NCI-H510A treated with DMSO at 0.1 percent for 48 hours (cell line): ENCODE results near the gene PDE2A.

Source experiments
- DNase-seq: peaks from one replicate; lab custom pipeline; 2025; lab: John Stamatoyannopoulos, UW

Gene PDE2A

DNA sequence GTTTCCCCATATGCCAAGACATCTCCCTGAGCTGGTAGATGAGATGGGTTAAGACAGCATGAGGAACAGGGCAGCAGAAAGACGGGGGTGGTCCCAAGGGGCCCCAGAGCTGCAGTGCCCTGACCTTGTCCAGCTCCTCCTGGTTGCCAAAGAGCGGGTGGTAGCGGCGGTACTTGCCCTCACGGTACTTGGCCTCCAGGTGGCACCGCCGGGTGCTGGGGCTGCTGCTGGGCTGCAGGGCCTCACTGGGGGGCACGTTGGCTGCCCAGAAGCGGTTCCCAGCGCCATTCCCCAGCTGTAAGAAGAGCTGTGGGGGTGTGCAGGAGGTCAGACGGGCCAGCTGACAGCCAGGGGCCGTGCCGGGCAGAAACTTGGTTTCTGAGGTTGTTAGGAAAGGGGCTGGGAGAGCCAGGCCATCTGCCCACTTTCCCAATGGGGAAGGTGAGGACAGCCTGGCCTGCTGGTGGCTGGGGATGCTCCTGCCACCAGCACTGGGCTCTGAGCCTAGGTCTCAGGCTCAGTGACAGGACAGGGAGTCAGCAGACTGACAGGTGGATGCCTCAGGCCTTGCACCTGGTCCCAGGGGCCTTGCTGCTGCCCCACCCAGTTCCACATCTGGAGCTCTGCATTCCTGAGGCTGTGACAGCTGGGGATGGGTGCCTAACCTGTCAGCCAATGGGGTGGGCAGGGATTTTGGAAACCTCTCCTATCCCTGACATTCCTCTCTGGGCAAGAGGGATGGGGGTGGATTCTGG, 30.0 kb upstream of the PDE2A start:
- no peak for DNase-seq

DNA sequence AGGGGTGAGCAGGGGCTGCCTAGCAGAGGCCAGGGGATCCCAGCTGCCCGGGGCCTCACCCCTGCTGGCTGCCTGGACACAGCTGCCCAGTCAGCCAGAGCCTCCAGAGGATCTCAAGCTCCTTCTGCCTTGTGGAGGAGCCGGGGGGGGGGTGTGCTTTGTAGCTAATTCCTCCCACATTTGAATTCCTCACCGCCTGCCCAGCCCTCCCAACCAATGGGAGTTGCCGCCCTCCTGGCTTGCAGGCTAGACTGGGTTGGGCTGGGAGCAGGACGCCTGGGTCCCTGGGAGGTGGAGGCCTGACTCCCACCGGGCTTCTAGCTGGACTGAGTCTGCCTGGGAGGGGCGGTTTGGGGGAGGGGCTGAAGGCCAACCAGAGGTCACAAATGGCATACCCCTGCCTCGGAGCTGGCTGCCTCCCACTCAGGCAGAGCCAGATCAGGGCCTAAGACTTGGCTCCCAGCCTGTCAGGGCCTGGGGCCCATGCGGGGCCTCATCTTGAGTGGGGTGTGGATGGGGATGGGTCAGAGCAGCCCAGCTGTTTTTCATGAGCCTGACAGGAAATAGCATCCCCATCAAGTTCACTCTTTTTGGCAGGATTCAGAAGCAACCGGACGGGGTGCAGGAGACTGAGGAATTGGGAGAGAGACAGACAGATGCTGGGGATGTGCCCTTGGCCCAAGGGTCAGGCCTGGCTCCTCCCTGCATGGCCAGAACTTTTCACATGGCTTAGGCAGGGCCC, 29.2 kb upstream of the PDE2A start:
- DNase-seq, result no peak

DNA sequence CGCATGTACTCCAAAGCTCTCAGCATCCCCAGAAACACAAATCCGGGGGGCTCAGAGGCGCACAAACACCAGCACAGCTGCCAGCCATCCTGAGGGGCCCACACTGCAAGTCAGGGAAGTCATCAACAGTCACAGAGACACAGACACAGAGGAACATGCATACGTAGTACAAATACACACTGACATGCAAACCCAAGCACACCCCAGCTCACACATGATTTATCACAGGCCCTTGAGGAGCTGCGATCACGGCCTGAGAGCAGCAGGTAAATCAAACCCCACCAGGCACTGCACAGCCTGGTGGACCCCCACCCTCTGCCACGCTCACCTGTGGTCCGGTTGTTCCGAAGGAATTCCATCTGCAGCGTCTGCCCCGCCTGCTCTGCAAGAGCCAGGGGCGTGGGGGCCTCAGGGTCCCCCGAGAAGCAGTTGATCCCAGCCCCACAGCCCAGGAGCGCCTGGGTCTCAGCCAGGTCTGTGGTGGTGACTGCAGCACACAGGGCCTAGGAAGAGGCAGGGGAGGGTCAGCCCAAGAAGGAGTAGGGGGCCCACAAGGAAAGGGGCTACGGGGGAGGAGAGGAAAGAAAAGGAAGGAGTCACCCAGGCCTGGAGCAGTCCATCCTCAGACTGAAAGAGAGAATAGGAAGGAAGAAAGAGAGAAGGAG, 28.5 kb upstream of the PDE2A start:
- DNase-seq, result no peak

DNA sequence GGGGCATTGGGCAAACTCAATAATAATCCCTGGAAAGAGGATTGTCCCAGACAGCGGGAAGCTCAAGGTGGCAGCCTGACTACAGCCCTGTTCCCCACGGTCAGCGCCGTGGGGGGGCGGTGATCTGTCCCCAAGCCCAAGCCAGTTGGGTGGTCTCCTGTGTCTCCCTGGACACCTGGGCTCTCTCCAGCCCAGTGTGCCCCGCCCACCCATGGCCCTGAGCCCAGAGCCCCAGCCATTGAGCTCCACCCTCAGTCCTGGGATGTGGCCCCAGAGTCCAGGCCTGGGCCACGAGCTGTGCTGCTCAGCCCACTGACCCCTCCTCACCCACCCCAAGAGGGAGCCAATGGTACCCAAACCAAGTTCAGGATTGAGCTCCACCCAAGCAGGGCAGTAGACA, 27.9 kb upstream of the PDE2A start:
- no peak for DNase-seq

DNA sequence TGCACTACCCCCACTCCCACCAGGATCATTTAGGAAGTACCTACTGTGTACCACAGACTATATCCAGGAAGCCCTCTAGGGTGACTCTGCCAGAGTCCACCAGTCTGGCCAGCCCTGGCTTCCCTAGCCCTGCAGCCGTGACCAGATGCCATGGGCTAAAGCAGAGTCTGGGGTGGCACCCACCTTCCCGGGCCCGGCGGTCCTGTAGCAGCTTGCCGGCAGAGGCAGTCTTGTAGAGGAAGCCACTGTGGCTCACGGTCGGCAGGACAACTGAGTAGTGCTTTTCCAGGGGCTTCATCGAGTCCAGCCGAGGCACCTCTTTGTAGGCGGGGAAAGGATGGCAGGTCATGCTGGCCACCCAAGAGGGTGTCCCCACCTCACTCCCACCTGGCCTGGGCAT, 27.2 kb upstream of the PDE2A start:
- DNase-seq, result no peak

DNA sequence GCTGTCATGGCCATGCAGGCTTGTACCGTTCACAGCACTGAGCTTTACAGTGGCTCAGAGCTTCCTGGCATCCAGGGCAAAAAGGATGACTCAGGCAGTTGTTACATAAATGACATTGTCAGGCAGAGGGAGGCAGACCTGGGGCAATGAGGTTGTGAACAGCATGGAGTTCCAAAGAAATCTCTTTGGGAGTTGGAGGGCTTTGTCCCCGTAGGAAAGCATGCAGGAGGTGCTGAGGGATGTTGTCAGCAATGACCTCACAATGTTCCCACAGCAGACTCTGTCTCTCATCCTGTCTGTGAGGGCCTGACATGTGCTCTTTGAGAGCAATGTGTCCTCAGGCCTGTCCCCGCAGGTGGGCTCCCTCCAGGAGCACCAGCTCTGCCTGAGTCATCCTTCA, 25.9 kb upstream of the PDE2A start:
- DNase-seq, result no peak

DNA sequence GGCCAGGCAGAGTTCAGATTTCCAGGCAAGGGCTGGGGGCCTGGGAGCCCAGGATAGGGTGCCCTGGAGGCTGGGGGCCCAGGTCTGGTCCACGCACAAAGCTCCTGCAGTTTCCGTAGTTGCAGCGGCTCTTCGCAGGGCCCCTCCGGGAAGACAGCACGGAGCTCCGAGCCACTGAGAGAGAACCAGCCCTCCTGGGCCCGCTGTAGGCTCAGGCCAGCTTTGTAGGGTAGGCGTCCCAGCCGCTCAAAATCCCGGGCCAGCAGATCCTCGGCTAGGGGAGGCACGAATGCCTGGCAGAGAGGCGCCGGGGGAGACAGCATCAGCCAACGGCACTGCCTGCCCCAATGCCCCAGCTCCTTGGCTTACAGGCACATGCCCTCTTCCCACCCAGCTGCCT, 23.6 kb upstream of the PDE2A start:
- DNase-seq, result no peak

DNA sequence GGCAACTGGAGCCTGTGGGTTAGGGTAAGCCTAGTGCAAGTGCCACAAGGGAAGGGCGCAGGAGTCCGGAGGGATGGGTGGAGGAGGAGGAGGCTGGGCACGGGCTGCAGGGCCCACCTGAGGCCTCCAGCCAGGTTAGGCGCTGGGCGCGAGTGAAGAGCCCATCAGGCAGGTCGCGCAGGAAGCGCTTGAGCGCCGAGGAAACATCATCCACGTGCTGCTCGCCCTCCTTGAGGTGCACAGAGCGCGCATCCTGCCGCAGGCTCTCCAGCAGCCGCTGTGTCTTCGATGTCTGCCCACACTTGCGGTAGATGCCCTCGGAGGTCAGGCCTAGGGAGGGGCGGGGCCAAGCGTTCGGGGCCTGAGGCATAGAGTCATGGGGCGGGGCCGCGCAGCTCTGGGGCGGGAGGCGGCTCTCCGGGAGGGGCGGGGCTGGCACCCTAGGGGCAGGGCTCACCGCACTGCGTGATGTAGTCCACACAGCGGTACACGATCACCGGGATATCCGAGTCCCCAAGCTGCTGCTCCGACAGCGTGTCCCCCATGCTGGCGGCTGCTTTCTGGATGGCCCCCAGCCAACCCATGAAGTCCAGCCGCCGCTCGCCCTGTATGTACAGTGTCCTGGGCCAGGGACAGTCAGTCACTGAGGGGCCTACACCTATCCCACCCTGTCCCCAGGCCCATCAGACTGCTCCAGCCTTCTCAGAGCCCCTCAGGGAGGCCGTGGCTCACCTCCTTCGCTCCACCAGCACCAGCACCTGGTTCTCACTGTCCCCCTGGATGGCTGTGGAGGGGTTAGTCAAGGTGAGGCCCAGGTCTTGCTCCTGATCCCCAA, 22.9 kb upstream of the PDE2A start:
- no peak for DNase-seq

DNA sequence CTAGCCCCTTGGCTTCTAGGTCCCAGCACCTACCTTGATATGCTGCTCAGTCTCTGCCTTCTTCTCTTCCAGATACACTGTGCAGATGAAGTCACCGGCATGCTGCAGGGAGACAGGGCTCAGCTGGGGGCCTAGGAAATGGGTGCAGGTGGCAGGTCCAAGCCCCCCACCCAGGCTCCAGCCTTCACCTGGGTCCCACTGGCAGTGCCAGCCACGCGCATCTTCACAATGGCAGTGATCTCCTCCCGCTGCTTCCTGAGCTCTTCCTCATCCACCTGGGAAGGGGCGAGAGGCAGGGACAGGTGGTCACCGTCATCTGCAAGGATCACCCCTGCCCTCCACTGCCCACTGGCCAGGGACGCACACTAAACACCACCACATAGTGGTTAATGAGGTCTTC, 21.1 kb upstream of the PDE2A start:
- no peak for DNase-seq

DNA sequence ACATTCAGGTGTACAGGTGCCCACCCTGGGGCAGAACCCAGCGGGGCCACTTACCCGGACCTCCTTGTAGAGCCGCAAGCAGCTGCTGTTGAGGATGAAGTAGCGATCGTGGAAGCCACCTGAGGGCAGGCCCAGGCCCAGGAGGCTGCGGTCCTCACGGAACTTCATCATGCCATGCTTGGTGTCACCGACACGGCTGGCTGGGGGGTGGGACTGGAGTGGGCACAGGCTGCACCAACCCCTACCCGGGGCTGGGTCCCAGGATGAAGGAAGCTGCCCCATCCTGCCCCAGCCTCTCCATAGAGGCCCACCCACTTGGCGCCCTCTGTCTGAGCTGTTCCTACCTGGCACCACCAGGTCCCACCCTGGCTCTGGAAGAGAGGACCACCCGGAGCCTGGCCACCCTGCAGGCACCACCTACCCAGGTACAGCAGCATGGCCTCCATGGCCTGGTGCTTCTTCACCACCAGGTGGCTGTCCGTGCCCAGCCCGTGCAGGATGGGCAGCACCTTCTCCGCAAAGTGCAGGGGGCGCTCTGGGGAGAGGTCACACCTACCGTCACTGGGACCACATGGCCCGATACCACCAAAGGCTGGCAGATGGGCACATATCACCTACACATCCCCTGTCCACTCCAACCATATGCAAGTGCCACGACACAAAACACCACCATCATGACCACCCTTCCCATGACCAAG, 19.2 kb upstream of the PDE2A start:
- DNase-seq, result no peak

DNA sequence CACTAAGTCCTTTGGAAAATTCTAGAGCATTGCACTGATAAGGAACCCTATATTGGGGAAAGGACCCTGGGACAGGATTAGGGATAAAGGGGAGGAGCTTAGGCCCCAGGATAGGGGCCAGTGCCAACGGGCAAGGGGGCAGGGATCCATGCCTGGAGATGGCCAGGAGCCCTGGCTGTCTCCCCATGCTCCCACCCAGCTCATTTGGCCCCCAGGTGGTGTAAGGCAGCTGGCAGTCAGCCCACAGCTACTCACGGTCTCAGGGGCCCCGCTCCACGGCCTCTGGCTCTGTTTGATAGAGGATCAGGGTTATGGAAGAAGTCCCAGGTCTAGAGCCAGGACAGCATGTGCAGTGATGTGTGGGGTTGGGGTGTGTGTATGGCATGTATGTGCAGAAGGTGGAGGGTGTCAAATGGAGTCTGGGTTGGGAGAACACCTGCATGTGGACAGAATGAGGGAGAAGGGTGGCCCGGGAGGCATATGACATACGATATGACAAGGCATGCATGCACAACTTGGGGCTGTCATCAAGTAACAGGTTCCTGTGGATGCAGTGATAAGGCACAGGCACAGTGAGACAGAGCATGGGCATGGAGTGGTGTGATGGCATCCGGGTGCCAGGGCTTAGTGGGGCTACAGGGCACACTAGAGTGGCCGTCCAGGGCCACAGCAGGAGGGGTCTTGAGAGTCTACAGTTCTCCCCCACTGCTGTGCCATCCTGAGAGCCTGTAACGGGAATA, 18.4 kb upstream of the PDE2A start:
- no peak for DNase-seq

DNA sequence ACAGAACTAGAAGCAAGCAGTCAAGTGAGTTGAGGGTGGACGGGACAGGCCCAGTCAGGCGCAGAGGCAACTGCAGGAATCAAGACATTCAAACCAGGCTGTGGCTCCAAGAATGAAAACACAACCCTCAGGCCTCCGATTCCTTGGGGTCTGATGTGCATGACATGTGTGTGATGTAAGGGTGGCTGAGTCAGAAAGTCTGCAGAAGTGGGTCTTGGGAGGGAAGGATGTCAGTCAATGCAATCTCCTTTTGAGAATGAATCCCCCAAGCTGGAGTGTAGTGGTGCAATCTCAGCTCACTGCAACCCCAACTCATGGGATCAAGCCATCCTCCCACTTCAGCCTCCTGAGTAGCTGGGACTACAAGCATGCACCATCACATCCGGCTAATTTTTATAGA, 15.9 kb upstream of the PDE2A start:
- no peak for DNase-seq

DNA sequence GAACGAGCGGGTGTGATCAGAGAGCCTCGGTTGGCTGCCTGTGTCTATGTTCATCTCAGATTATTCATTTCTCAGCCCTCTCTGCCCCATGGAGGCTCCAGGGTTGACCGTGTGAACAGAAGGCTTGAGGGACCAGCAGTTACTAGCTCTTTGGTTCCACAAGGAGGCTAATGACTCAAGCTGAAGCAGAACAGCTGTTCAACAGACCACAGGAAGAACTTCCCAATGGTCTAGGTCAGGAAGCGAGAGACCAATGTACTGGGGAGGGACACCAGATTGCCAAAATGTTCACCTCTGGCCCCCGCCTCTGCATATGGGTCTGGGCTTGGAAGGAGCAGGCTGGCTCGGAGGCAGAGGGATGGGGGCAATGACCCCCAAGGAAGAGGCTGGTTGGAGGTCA, 14.7 kb upstream of the PDE2A start:
- DNase-seq, result no peak

DNA sequence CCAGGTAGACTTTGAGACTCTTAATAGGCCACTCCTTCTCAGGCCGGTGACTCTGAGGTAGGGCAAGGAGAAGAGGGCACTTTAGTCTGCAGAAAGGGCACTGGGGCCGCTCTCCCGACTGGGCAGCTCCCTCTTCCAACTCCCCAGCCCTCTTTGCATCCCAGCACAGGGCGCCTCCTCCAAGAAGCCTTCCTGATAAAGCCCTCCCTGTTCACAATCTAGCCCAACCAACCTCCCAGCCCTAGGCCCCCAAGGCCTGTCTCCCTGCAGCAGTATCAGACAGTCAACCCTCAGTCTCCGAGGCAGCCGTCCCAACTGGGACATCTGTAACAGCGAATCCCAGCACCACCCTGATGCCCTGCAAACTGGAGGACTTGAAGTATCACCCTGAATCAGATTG, 14.3 kb upstream of the PDE2A start:
- no peak for DNase-seq

DNA sequence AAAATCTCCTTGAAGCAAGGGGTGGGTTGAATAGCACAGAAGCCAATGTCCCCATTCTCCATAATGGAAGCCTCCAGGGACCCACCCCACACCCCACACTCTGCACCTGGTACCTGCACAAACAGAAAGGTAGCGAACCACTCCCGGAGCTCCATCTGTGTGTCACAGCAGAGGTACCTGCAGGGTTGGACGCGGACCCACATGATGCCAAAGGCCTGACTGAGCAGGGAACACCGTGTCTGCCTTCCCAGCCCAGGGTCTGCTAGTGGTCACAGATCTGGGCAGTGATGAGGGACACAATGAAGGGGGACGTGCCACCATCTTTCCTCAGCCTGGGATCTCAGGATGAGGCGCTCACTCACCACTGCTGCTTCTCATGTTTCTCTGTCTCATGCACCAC, 13.1 kb upstream of the PDE2A start:
- no peak for DNase-seq

DNA sequence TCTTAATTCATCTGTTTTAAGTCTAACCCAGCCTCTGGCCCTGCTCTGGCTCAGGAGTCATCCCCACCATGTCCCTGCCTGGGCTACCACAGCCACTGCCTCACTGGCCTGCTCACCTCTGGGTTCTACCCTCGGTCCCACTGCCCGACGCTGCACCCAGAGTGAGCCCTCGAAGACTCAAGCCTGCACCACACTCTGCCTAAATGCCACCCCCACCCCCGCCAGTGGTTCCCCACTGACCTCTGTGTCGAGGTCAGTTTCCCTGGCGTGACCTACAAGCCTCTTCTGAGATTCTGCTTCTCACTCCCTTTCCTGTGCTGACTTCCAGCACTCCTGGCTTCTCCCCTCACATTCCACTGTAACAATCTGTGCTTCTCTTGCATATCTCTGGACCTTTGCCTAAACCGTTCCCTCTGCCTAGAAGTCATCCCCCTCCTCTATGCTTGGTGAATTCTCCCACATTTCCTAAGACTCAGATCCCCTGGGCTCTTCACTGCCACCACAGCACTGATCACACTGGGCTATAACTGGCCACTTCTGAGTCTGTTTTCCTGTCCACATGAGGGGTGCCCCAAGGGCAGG, 12.5 kb upstream of the PDE2A start:
- no peak for DNase-seq

DNA sequence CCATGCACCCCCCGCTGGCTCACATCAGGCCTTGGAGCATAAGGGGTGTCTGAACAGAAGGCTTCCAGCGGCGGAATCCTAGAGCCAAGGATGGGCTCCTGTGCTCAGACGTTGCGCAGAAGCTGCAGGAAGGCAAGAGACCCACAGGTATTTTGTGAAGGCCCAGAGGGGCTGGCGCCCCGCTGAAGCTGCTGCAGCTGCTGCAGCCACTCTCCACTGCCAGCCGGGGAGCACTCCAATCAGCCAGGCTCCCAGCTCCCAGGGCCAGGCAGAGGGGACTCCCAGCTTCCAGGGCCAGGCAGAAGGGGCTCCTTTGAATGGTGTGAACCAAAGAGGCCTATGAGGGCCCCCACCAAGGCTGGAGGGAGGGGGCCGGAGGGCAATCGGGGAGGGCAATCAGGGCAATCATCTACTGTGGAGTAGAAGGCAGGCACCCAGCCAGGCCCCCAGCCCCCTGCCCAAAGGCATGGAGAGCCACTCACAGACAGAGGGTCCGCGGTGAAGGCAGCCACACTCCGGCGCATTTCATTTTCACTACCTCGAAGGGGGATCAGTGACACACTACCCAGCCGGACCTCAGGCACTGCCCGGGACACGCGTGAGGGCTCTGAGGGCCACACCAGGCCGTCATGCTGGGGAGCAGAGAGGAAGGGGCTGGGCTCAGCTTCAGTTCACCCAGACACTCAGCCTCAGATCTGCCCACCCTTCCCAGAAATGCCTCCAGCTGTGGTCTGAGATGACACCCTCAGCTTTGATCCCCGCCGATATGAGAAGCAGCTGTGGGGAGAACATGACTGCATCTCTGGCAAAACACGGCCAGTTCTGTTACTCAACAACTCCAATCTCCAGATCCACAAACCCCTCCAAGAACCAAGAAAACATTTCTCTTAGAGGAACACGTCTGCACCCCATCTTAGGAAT, 11.6 kb upstream of the PDE2A start:
- no peak for DNase-seq

DNA sequence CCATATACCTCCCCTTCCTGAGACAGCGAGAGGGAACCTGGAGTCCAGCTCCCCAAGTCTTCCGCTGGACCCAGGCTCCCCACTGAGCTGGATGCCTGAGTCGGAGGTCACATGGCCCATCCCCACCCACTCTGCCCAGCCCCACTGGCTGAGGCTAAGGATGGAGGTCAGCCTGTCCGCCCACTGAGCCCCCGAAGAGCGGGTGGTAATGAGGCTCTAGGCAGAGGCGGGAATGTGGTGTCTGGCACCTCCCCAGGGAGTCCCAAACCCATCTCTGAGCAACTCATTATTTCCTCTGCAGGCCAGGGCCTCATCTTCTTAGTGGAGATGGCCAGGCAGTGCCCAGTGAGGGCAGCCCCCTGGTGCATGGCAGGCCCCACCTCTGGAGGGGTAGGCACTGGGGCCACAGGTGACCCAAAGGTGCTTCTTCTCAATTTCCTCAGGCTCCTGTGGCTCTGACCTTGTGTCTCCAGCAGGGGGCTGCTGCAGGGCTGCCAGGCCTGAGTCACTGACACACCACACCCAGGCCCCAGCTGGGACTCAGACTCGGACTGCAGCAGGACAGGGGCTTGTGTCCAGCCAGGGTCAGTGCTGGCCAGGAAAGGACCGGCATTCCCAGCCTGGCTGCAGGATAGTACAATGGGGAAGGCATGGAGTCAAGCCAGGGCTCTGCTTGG, 10.2 kb upstream of the PDE2A start:
- DNase-seq, result peak; percentile 26

DNA sequence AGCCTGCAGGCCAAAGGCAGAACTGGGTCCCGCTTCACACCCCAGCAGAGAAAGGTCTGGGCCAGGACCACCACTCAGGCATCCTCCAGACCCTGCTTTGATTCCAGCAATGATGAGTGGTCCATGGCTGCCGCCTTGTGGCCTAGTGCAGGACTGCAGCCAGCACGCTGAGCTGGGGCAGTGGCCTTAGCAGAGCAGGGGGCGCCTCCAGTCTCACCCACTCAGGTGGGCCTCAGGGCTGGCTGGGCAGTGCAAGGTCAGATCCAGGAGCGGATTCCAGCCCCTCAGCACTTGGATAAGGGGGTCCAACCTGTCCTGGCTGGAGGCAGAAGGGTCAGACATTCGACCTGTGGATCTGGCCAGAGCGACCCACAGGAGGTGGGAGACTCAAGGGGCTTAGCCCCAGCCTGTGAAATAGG, 9.6 kb upstream of the PDE2A start:
- peak; percentile 20 for DNase-seq
